Activated CD8-positive, alpha-beta memory T cell treated with anti-CD3 and anti-CD28 coated beads, Interleukin-2, amount 50 U/mL, for 1 hour (primary cell): ENCODE measurements around the gene FNDC3B.

Experiments used
- DNase-seq: peaks from one replicate; pipeline ENCODE4 v3.0.0-alpha.2; 2020; ENCODE audit errors: extremely low read depth

The FNDC3B gene

DNA sequence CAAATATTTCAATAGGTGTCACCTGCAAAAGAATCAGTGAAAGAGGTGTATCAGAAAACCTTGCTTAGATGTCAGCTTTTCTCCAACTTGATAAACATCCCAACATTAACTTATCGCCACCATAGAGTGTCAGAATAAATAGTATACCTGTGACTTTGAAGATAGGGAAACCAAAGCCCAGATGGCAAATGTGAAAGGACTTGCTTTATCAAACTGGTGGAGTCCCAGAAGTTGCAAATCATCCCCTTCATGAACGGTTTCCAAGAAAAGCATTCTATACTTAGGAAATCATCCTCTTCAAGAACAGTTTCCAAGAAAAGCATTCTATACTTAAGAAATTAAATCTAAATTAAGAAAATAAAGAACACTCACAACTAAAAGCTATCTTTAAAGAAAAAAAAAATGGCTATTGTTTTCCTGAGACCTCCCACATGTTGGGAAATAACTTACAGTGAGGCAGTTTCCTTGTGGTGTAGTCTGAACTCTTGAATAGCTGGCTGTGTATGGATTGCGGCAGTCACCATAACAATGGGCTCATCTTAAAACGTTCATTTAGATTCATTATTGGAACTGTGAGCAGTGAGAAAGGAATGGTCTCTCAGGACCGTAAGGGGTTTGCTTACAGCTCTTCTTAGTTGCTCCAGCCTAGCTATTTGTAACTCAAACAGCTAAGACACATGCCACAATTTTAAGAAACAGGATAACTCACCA is 352.4 kb downstream of the FNDC3B start:
- no peak for DNase-seq

GRCh38 chr3:172394692-172395091 is 355.3 kb downstream of the FNDC3B start:
- DNase-seq = no peak

- DNase-seq = no peak
Measured at GRCh38 chr3:172396400-172396799, 357.0 kb downstream of the FNDC3B start.

GRCh38 chr3:172397716-172398405 is 358.5 kb downstream of the FNDC3B start:
- no peak for DNase-seq

GRCh38 chr3:172398484-172398883 is 359.1 kb downstream of the FNDC3B start:
- no peak for DNase-seq

DNA sequence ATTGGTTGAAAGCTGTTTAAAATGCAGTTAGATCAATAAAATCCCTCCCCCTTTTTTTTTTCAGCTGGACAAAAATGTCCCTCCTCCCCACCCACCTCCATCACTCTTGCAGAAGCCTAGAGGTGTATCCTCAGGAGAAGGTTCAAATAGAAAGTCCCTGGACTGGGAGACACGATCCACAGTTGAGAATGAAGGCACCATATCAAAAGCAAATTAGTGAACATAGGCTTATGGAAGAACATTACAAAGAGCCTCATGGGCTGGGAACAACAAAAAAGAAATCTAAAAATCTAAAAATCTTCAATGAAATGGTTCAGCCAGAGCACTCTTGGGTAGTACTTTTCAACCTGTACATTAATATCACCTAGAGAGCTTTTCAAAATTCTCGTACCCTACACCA is 362.7 kb downstream of the FNDC3B start:
- DNase-seq = no peak

DNA sequence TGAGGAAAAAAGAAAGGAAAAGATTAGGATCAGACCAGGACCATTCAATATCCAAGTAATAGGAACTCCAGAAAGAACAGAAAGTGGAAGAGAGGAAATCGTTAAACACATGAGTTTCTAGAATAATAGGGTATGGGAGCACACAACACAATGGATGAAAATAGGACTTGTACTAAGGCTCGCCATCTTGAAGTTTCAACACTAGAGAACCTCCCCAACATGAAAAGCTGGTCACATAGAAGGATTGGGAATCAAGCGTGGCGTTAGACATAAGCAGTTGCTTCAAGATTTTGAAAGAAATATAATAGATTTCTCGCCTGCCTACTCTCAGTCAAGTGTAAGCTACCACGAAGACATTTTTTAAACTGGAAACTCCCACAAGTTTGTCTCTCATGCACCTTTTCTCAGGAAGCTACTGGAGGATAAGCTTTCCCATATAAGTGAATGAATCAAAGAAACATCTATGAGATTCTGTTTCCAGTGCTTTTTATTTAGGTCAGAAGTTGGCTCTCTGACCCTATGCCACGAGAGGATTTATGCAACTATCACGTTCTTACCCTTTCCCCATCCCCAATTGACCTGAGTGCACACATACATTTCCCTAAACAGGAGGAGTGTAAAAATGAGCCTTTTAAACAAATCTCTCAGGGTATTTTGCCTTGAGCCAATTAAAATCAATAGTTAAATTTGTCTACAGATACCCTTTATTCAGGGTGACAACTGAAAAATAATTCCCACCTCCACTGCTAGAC is 363.7 kb downstream of the FNDC3B start:
- no peak for DNase-seq

- no peak for DNase-seq
Measured at GRCh38 chr3:172404237-172404962, 365.0 kb downstream of the FNDC3B start.

DNA sequence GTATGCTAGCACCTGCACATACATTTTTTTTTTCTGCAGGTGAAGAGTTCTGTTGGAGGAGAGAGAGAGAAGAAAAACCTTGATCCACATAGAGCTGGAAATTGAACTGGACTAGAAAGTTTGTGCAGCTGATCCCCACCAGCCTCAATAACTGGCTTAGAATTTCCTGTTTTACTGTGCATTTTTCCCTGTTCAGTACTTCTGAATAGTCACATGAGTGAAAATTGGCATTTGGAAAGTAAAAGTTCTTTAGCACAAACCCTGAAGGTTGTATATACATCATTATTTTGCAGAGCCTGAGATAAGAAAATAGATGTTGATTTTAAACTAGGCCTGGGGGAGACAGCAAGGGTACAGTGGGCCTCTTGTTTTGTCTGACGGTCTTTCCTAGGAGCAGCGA is 366.5 kb downstream of the FNDC3B start:
- DNase-seq = no peak

GRCh38 chr3:172407872-172408271 is 368.5 kb downstream of the FNDC3B start:
- no peak for DNase-seq

DNA sequence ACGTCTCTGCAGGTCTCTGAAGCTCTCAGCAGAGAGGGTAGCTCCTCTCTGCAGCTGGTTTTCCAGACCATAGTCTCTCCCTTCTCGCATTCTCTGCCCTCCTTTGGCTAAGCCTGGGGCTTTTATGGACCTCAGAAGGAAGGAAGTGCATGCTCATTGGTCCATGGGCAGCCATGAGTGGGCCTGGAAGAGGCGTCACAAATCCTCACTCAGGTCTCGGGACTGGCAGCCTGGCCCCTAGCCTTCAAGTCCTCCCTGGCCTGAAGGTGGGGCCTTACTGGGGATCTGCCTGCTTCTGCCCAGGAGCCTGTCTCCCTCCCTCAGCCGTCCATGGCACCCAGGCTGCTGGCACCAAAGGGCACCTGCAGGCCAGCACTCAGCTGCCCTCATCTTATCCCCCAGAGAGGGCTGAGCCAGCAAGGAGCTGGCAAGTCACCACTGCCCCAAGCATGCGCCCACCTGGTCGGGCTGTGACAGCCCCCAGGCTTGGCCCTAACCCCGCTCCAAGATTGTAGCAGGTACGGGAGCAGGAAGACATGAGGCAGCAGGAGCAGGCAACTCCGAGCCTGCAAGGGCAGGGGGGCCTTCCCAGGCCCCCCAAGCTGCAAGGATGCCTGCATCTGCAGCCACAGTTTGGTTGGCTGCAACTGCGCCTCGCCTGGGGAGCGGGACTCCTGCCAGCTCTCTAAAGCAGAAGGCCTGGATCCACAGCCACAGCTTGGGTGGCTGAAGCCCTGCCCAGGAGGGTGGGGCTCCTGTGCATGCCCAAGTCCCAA is 371.5 kb downstream of the FNDC3B start:
- DNase-seq = no peak

GRCh38 chr3:172411478-172411947 is 372.1 kb downstream of the FNDC3B start:
- DNase-seq = no peak

DNA sequence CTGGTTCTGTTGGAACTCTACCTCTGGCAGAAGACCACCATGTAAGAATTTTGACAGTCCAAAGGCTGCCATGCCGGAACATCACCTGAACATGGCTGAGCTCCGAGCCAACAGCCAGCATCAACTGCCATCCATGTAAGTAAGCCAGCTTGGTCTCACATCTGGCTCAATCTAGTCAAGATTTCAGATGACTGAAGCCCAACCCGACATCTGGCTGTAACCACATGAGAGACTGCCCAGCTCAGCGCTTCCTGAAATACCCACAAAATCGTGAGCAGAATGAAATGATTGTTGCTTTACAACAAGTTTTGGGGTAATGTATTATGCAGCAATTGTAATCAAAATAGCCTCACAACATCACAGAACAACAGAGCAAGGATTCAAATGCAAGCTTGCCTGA is 375.9 kb downstream of the FNDC3B start:
- DNase-seq = no peak

DNA sequence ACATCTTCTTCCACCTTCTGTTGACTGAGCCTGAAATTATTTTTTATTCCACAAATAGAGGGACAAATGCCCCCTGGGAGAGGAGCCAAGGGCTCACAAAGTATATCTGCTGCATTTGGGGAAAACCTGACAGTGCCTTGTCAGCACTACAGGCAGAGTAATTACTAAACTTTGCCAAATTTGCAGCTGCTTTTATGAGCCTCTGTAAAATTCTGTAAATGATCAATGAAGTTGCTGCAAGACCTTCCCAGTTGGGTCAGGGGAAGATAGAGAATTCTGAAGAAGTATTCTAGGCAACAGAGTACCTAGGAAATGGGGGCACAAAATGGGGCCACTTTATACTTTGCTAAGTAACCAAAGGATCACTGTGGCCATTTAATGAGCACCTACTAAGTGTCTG is 398.3 kb downstream of the FNDC3B start:
- DNase-seq = no peak

DNA sequence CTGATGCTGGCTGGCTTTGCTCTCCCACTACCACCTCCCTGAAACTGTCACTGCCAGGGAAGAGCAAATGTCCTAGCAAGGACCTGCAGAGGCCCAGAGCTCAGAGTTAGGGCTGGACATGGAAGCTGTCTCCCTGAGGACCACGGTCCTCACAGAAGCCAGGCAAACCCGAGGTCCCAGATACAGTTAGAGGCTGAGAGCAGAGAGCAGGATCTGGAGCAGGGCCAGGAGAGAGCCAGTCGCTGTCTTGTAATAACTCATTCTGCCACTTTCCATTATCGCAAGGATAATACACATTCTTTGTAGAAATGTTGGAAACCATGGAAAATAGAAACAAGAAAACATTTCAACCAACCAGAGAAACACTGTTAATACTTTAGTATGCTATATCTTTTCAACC is 398.8 kb downstream of the FNDC3B start:
- no peak for DNase-seq

- no peak for DNase-seq
Measured at GRCh38 chr3:172441581-172441980, 402.2 kb downstream of the FNDC3B start.

DNA sequence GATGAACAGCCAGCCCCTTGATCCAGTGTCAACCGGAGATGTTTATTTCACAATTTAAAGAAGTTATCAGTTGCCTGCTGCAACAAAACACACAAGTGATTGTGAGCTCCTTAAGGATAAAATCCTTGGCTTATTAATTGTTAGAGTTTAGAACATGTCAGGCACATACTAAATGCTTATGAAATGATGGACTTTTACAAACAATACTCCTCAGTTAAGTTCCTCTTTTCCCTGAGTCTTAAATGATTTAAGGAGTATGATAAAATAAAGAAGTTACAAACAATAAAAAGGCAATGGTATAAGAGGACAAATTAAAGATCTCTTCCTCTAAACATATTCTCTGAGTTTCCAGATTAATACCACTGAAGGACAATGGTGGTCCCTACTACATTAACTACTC is 403.2 kb downstream of the FNDC3B start:
- DNase-seq = no peak

DNA sequence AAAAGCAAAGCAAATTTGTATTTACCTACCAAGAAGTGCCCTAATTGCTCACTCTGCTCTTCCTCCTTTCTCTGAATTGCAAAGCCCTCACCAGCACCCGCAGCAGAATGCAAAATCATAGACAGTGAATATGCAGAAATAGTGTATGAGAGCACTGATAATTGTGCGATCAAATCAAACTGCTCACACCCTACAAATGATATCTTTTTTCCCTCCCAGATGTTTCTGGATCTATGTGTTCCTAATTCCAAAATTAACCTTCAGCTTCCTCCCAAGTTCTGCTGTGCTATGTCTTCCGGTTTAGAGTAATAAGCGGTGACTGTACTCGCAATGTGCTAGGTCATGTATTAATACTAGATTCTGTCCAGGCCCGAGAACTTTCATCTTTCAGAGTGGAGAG is 405.4 kb downstream of the FNDC3B start:
- DNase-seq = no peak

- DNase-seq = no peak
Measured at GRCh38 chr3:172446198-172446597, 406.8 kb downstream of the FNDC3B start.

- DNase-seq = no peak
Measured at GRCh38 chr3:172447611-172448579, 408.5 kb downstream of the FNDC3B start, which contains the start of gene GHSR. TSS of gene GHSR (minus strand) at chr3:172448456. CDS start at chr3:172448413, 43 bp downstream.
